Renal cortical epithelial cell (primary cell): ENCODE results near the gene GPRIN2. TPM values are rescaled to one million over a fixed set of nuclear protein-coding genes. Genes with fewer than 3 reads are reported as not detected.
"Not testable (repeated sequence)": the region's sequence is repeated elsewhere in the genome, so short reads cannot be mapped to it uniquely, and the experiment has no call there.

Source experiments
- DNase-seq: peaks from one replicate; pipeline ENCODE4 v3.0.0-alpha.2; 2011; ENCODE audit warnings: low read depth
- total RNA-seq: library from RNA; depleted of rRNA; stranded (reverse); fragments of >200 nt; gene quantifications from 2 replicates; pipeline ENCODE4 v1.2.3, GENCODE V29; 2014

GPRIN2 gene
- total RNA-seq, 1 donor from 2014 or later = 30.4 TPM

GRCh38 chr10:46520941-46521340 lies 35.5 kb downstream of the GPRIN2 start:
- no peak for DNase-seq

GRCh38 chr10:46520381-46520780 lies 36.1 kb downstream of the GPRIN2 start:
- DNase-seq = no peak

- DNase-seq = no peak
These were observed 38.3 kb downstream of the GPRIN2 start for GRCh38 chr10:46518028-46518725.

GRCh38 chr10:46517541-46517940 lies 38.9 kb downstream of the GPRIN2 start:
- DNase-seq = no peak

GRCh38 chr10:46516660-46517416 lies 39.6 kb downstream of the GPRIN2 start:
- peak; percentile 84 for DNase-seq

GRCh38 chr10:46515793-46516192 lies 40.7 kb downstream of the GPRIN2 start:
- no peak for DNase-seq

- no peak for DNase-seq
These were observed 41.1 kb downstream of the GPRIN2 start for GRCh38 chr10:46515366-46515765.

GRCh38 chr10:46514899-46515298 lies 41.6 kb downstream of the GPRIN2 start:
- no peak for DNase-seq

- DNase-seq = no peak
These were observed 42.0 kb downstream of the GPRIN2 start for GRCh38 chr10:46514431-46514861.

GRCh38 chr10:46513333-46513732 lies 43.1 kb downstream of the GPRIN2 start:
- DNase-seq = not testable (repeated sequence)

GRCh38 chr10:46512725-46513124 lies 43.7 kb downstream of the GPRIN2 start:
- not testable (repeated sequence) for DNase-seq

- DNase-seq = not testable (repeated sequence)
These were observed 44.5 kb downstream of the GPRIN2 start for GRCh38 chr10:46512002-46512401.

Other genes with a start within 250 kb of the GPRIN2 start
- 1.6 TPM in 1 of 2 replicates, not detected in the other for gene ANXA8L1, start 180.9 kb downstream of the GPRIN2 start, total RNA-seq
- gene NPY4R, start 90.7 kb downstream of the GPRIN2 start, total RNA-seq = 1.9 TPM in 1 of 2 replicates, not detected in the other
- gene SYT15, start 22.5 kb upstream of the GPRIN2 start, total RNA-seq = 1.0 TPM in 1 of 2 replicates, not detected in the other